Lower lobe of right lung (tissue), 2 donors: ENCODE data around the gene ZNF236. TPM values are rescaled to one million over a fixed set of nuclear protein-coding genes. Genes with fewer than 3 reads are reported as not detected.
A peak's percentile ranks its signal among the peaks of the same experiment; 100 is the strongest.

Experiments
- ATAC-seq, 2 donors: fragments of 200-7000 bp; cut with Tn5 transposase; one replicate each; pipeline ENCODE4 v1.9.1; 2020 to 2022; ENCODE audit warnings: mild to moderate bottlenecking in 2 of 2, moderate library complexity in 2 of 2
- DNase-seq: peaks from one replicate; pipeline ENCODE4 v3.0.0-alpha.2; 2020
- H3K27ac ChIP-seq: fragments of 200-600 bp; one replicate; pipeline ENCODE4 v1.8.0; 2022
- H3K27me3 ChIP-seq: fragments of 200-600 bp; one replicate; pipeline ENCODE4 v1.8.0; 2022; ENCODE audit warnings: low read depth
- H3K36me3 ChIP-seq: fragments of 200-600 bp; one replicate; pipeline ENCODE4 v1.8.0; 2022; ENCODE audit warnings: mild to moderate bottlenecking
- H3K4me1 ChIP-seq: fragments of 200-600 bp; one replicate; pipeline ENCODE4 v1.8.0; 2022
- H3K4me3 ChIP-seq: fragments of 200-600 bp; one replicate; pipeline ENCODE4 v1.8.0; 2022; ENCODE audit warnings: mild to moderate bottlenecking
- H3K9me3 ChIP-seq: fragments of 200-600 bp; one replicate; pipeline ENCODE4 v1.8.0; 2022
- CTCF ChIP-seq: fragments of 200-600 bp; IDR thresholded peaks from one replicate; pipeline ENCODE4 v1.8.0; 2022; ENCODE audit warnings: antibody characterized with exemption, mild to moderate bottlenecking
- intact Hi-C: fragments of 100-400 bp; cut with DNase I; formaldehyde crosslinking; loops from one replicate; pipeline ENCODE4 v1.11.0; 2022
- total RNA-seq: library from RNA; stranded (reverse); fragmentation: NEBNext Ultra II Directional; extraction: Animal tissue kit (Norgen Biotek cat#: 25700); gene quantifications from one replicate; pipeline ENCODE4 v1.2.1, GENCODE V29; 2021
- donor health status: DM: no; HTN: yes; CAD: no; lungs with severe emphysema.

ZNF236 gene
- total RNA-seq, 1 donor from 2014 or later, result 18.0 TPM

- Histone ChIP-seq H3K9me3 (no peaks in the 10 kb centered on the region), H3K4me1 (no peaks in the 10 kb centered on the region), H3K36me3 (no peaks in the 10 kb centered on the region), H3K27ac (no peak overlapping the region), H3K4me3 (no peak overlapping the region), H3K27me3 (no peaks in the 10 kb centered on the region)
- DNase-seq (no peak), ATAC-seq (no peak)
- intact Hi-C loops, result no loop called here
- TF ChIP-seq CTCF, result no peak
These were observed 158.5 kb downstream of the ZNF236 start for GRCh38 chr18:76980663-76981395.

- intact Hi-C loops, result no loop called here
These were observed 159.1 kb downstream of the ZNF236 start for GRCh38 chr18:76981396-76981968.

GRCh38 chr18:76982038-76982437 is 159.7 kb downstream of the ZNF236 start:
- intact Hi-C loops, result no loop called here
- no peak for TF ChIP-seq CTCF
- DNase-seq, result no peak

More at GRCh38 chr18:76981396-76981968, 159.1 kb downstream of the ZNF236 start:
- Histone ChIP-seq H3K9me3 (no peaks in the 10 kb centered on the region), H3K4me3 (no peak overlapping the region), H3K27me3 (no peaks in the 10 kb centered on the region), H3K27ac (no peak overlapping the region), H3K4me1 (no peaks in the 10 kb centered on the region), H3K36me3 (no peaks in the 10 kb centered on the region)
- ATAC-seq (no peak), DNase-seq (no peak)
- TF ChIP-seq CTCF, result no peak

GRCh38 chr18:76982841-76983583 is 160.7 kb downstream of the ZNF236 start:
- intact Hi-C loops, result no loop called here
- peak; percentile 90 for TF ChIP-seq CTCF
- ATAC-seq (peak; percentile 93 to 95), DNase-seq (peak; percentile 91)
- no peaks in the 10 kb centered on the region for H3K36me3 ChIP-seq
- peaks cover 3% of the 10 kb centered on the region for H3K4me1 ChIP-seq
- no peak overlapping the region for H3K27ac ChIP-seq
- no peak overlapping the region for H3K4me3 ChIP-seq
- H3K9me3 ChIP-seq, result no peaks in the 10 kb centered on the region
- no peaks in the 10 kb centered on the region for H3K27me3 ChIP-seq

More at GRCh38 chr18:76982038-76982437, 159.7 kb downstream of the ZNF236 start:
- Histone ChIP-seq H3K36me3 (no peaks in the 10 kb centered on the region), H3K27ac (no peak overlapping the region), H3K4me1 (no peaks in the 10 kb centered on the region), H3K4me3 (no peak overlapping the region), H3K27me3 (no peaks in the 10 kb centered on the region), H3K9me3 (no peaks in the 10 kb centered on the region)
- no peak for ATAC-seq

GRCh38 chr18:76983613-76984051 is 161.3 kb downstream of the ZNF236 start:
- Histone ChIP-seq H3K9me3 (no peaks in the 10 kb centered on the region), H3K4me1 (peaks cover 3% of the 10 kb centered on the region), H3K27me3 (no peaks in the 10 kb centered on the region), H3K4me3 (no peak overlapping the region), H3K27ac (no peak overlapping the region), H3K36me3 (no peaks in the 10 kb centered on the region)
- DNase-seq (peak; percentile 23), ATAC-seq (peak in 1 of 2 donors; percentile 16)
- no peak for TF ChIP-seq CTCF
- intact Hi-C loops, result no loop called here
